Endothelial cell of umbilical vein (primary cell): Measurements from ENCODE around the gene DISP2. TPM values are rescaled to one million over a fixed set of nuclear protein-coding genes. Genes with fewer than 3 reads are reported as not detected.

ENCODE experiments used
- BruUV-seq: library from RNA; stranded (reverse); fragments of 400-500 nt; replicated peaks from 2 replicates; lab custom pipeline; 2021; lab: Mats Ljungman, UMichigan
- CTCF ChIA-PET: fragments of 300-600, 350-600 bp; sonication (Branson Sonifier 250); formaldehyde crosslinking; loops from one replicate; lab custom pipeline; 2021; ENCODE audit warnings: antibody characterized with exemption, inconsistent platforms; lab: Charles Lee
- POLR2A ChIA-PET: fragments of 300-600, 350-600 bp; sonication (Branson Sonifier 250); formaldehyde crosslinking; loops from one replicate; lab custom pipeline; 2021; ENCODE audit warnings: antibody characterized with exemption, inconsistent platforms; lab: Charles Lee
- DNase-seq: peaks from one replicate; pipeline ENCODE4 v3.0.0-alpha.2; 2011; ENCODE audit warnings: low read depth, low spot score
- FAIRE-seq: peaks from 2 replicates; lab custom pipeline; 2011; peaks lifted over from hg19 to GRCh38; lab: Jason Lieb, UNC
- H2AFZ ChIP-seq: 2 replicates; pipeline ENCODE4 v1.6.0; 2012; ENCODE audit warnings: low read depth, low read length, control low read depth, inconsistent platforms
- H3K27ac ChIP-seq: 2 replicates; pipeline ENCODE4 v1.5.1; 2011; ENCODE audit warnings: low read depth, mild to moderate bottlenecking, control low read depth, low read length, moderate library complexity; ENCODE audit not compliant: insufficient read depth
- H3K27me3 ChIP-seq, 2 experiments: 2 replicates each; pipeline versions ENCODE4 v1.6.0 to v1.6.1; 2011; ENCODE audit warnings: low read length in 2 of 2, mixed read lengths in 1 of 2; ENCODE audit not compliant: control insufficient read depth in 2 of 2, insufficient read depth in 2 of 2
- H3K36me3 ChIP-seq, 2 experiments: 2 replicates in 1 of 2; 3 replicates in 1 of 2; pipeline ENCODE4 v1.5.1; 2011; ENCODE audit warnings: low read length in 2 of 2, mild to moderate bottlenecking in 1 of 2, moderate library complexity in 1 of 2; ENCODE audit not compliant: control insufficient read depth in 2 of 2, insufficient read depth in 2 of 2; ENCODE audit errors: extremely low read depth in 1 of 2
- H3K4me1 ChIP-seq: 3 replicates; pipeline ENCODE4 v1.5.1; 2011; ENCODE audit warnings: mild to moderate bottlenecking, low read length; ENCODE audit not compliant: control insufficient read depth, insufficient read depth; ENCODE audit errors: extremely low read depth
- H3K4me2 ChIP-seq: 2 replicates; pipeline ENCODE4 v1.6.1; 2011; ENCODE audit warnings: low read length, control low read depth, mixed read lengths; ENCODE audit not compliant: insufficient read depth
- H3K4me3 ChIP-seq, 3 experiments: fragments of 200-600 bp in 1 of 3; sonication (generic), shearing (Covaris generic) in 1 of 3; replicated peaks in 1 of 3; 2 replicates each; pipeline ENCODE4 v1.5.1; 2011 to 2016; ENCODE audit warnings: control low read depth in 3 of 3, low read length in 3 of 3, mild to moderate bottlenecking in 2 of 3, inconsistent platforms in 1 of 3, low read depth in 1 of 3, moderate library complexity in 1 of 3; ENCODE audit not compliant: insufficient read depth in 1 of 3
- H3K79me2 ChIP-seq: 2 replicates; pipeline ENCODE4 v1.6.0; 2012; ENCODE audit warnings: low read length, inconsistent platforms; ENCODE audit not compliant: control insufficient read depth, insufficient read depth
- H3K9ac ChIP-seq: replicated peaks from 2 replicates; pipeline ENCODE3; 2011; ENCODE audit warnings: low read length, control low read depth; ENCODE audit not compliant: insufficient read depth; ENCODE audit errors: extremely low read depth
- H3K9me1 ChIP-seq: replicated peaks from 3 replicates; pipeline ENCODE4 v1.6.0; 2011; ENCODE audit warnings: mild to moderate bottlenecking, low read length; ENCODE audit not compliant: control insufficient read depth, insufficient read depth; ENCODE audit errors: extremely low read depth
- H3K9me3 ChIP-seq: replicated peaks from 2 replicates; pipeline ENCODE4 v1.5.1; 2012; ENCODE audit warnings: low read length, inconsistent platforms; ENCODE audit not compliant: control insufficient read depth, insufficient read depth
- H4K20me1 ChIP-seq: replicated peaks from 2 replicates; pipeline ENCODE3; 2011; ENCODE audit warnings: mild to moderate bottlenecking, low read length; ENCODE audit not compliant: control insufficient read depth, insufficient read depth; ENCODE audit errors: extremely low read depth
- CTCF ChIP-seq, 2 donors: IDR thresholded peaks; 1 replicate in 1 of 2; 2 replicates in 1 of 2; pipeline ENCODE4 v1.5.1; 2011; ENCODE audit warnings: low read length in 2 of 2, mild to moderate bottlenecking in 2 of 2, moderate library complexity in 2 of 2, control low read depth in 1 of 2, inconsistent platforms in 1 of 2, low read depth in 1 of 2; ENCODE audit not compliant: insufficient read depth in 1 of 2; ENCODE audit errors: extremely low read depth in 1 of 2
- EZH2 ChIP-seq: IDR thresholded peaks from 2 replicates; pipeline ENCODE4 v1.6.1; 2012; ENCODE audit warnings: borderline replicate concordance, low read depth, mild to moderate bottlenecking, moderate library complexity, low read length, inconsistent platforms; ENCODE audit not compliant: severe bottlenecking
- FOS ChIP-seq: IDR thresholded peaks from 2 replicates; pipeline ENCODE4 v1.6.1; 2011; ENCODE audit warnings: mild to moderate bottlenecking, low read length, moderate library complexity, borderline replicate concordance; ENCODE audit not compliant: insufficient read depth
- GATA2 ChIP-seq: IDR thresholded peaks from 2 replicates; pipeline ENCODE4 v1.7.0; 2011; ENCODE audit warnings: low read depth, mild to moderate bottlenecking, moderate library complexity, mixed read lengths, low read length; ENCODE audit not compliant: insufficient read length, insufficient read depth
- JUN ChIP-seq: IDR thresholded peaks from 2 replicates; pipeline ENCODE4 v1.6.1; 2011; ENCODE audit warnings: borderline replicate concordance, low read depth; ENCODE audit not compliant: insufficient read length, insufficient read depth
- MAX ChIP-seq: IDR thresholded peaks from 2 replicates; pipeline ENCODE4 v1.6.1; 2011; ENCODE audit not compliant: insufficient read depth, insufficient read length
- MYC ChIP-seq: IDR thresholded peaks from one replicate; pipeline ENCODE4 v1.6.1; 2011; ENCODE audit warnings: mild to moderate bottlenecking, low read depth, low read length
- POLR2A ChIP-seq: IDR thresholded peaks from 2 replicates; pipeline ENCODE4 v1.6.1; 2012; ENCODE audit warnings: low read depth, mild to moderate bottlenecking, control low read depth, low read length
- POLR2AphosphoS5 ChIP-seq: IDR thresholded peaks from 2 replicates; pipeline ENCODE4 v1.6.1; 2012; ENCODE audit warnings: low read depth, mild to moderate bottlenecking, control low read depth, low read length, moderate library complexity; ENCODE audit not compliant: insufficient read depth
- dilution Hi-C: fragments of 300-500 bp; cut with MboI; formaldehyde crosslinking; loops from one replicate; pipeline ENCODE4 v1.15.0; 2019; ENCODE audit warnings: low sequenced_read_pairs; ENCODE audit not compliant: extremely low pct_ligation_motif_present
- intact Hi-C: fragments of 100-400 bp; cut with micrococcal nuclease; formaldehyde crosslinking; loops from one replicate; pipeline ENCODE4 v1.10.0; 2022
- polyA plus RNA-seq, 4 experiments: library from polyadenylated mRNA; depleted of rRNA in 3 of 4; stranded (reverse) in 3 of 4; unstranded in 1 of 4; fragments of >200 nt; gene quantifications; 2 replicates each; pipeline versions ENCODE4 v1.2.1 to v1.2.3, GENCODE V29; 2011 to 2012; ENCODE audit warnings: missing spikeins in 1 of 4
- total RNA-seq: library from RNA; stranded (reverse); gene quantifications from 2 replicates; pipeline ENCODE4 v1.2.3, GENCODE V29; 2021

DISP2 gene
- total and polyA plus RNA-seq, 2 donors (not counting 3 experiments of a cell fraction or from before 2014, with no cell fraction given) = 0.10 to 1.2 TPM

- H3K9ac ChIP-seq = peak overlapping the region; percentile 61
- peak overlapping the region; percentile 70 for H2AFZ ChIP-seq
- peak overlapping the region; percentile 41 for H3K4me2 ChIP-seq
- no peaks in the 10 kb centered on the region for H3K9me3 ChIP-seq
- H3K27ac ChIP-seq = peak overlapping the region; percentile 80
- FAIRE-seq = peak; percentile 100
- TSS peak; percentile 14 for BruUV-seq
- dilution Hi-C loops = no loop called here
- peak; percentile 98 for DNase-seq
- POLR2A ChIA-PET = interaction anchor here (0.7 to 2.0 kb wide), 3 partner anchors 9 to 304 kb away, joined by 3 to 11 read pairs (median 4); partner anchors contain the start of gene INAFM2
- CTCF ChIA-PET = interaction anchor here (0.8 to 9.1 kb wide), 8 partner anchors 9 to 117 kb away, joined by 3 to 287 read pairs (median 8); partner anchors contain the start of genes INAFM2 and PLCB2
- no peak for TF ChIP-seq CTCF (IDR thresholded peaks at IDR 0.05; ENCODE audit: extremely low read depth in 1 of 2, insufficient read depth in 1 of 2, low read depth in 1 of 2, low read length in 2 of 2)
- TF ChIP-seq POLR2A = peak; percentile 32
- TF ChIP-seq MYC = no peak
- TF ChIP-seq GATA2 = peak; percentile 41
- TF ChIP-seq POLR2AphosphoS5 = peak; percentile 60
- TF ChIP-seq EZH2 = no peak
- no peak for TF ChIP-seq MAX
- no peak for TF ChIP-seq FOS
- no peak for TF ChIP-seq JUN
- no peaks in the 10 kb centered on the region for H4K20me1 ChIP-seq
- peaks cover 39% of the 10 kb centered on the region for H3K4me1 ChIP-seq
- no peaks in the 10 kb centered on the region for H3K27me3 ChIP-seq
- H3K79me2 ChIP-seq = no peaks in the 10 kb centered on the region
- peaks cover 0 to 8% of the 10 kb centered on the region in 2 experiments for H3K36me3 ChIP-seq
- H3K9me1 ChIP-seq = no peaks in the 10 kb centered on the region
- H3K4me3 ChIP-seq = no peak overlapping the region
- intact Hi-C loops = loop anchor here (1.0 kb wide), 1 partner anchor 11 kb away; the partner anchor contains the start of gene INAFM2
Measured at GRCh38 chr15:40333922-40334492, 24.0 kb upstream of the DISP2 start.
